HCT116 (cell line): ENCODE results near the gene USP9X. TPM values are rescaled to one million over a fixed set of nuclear protein-coding genes. Genes with fewer than 3 reads are reported as not detected.

ENCODE experiments used
- ATAC-seq: fragments of 200-7000 bp; cut with Tn5 transposase; 2 replicates; pipeline ENCODE4 v1.9.1; 2020; ENCODE audit warnings: mild to moderate bottlenecking, moderate library complexity
- BruUV-seq: library from RNA; stranded (reverse); fragments of 400-500 nt; replicated peaks from 2 replicates; lab custom pipeline; 2021; lab: Mats Ljungman, UMichigan
- CTCF ChIA-PET: fragments of 300-600 bp; sonication (Branson Sonifier 250); formaldehyde crosslinking; loops from one replicate; lab custom pipeline; 2021; ENCODE audit warnings: antibody characterized with exemption; lab: Charles Lee
- POLR2A ChIA-PET: fragments of 300-600, 350-600 bp; sonication (Branson Sonifier 250); formaldehyde crosslinking; loops from one replicate; lab custom pipeline; 2021; ENCODE audit warnings: antibody characterized with exemption; lab: Charles Lee
- RAD21 ChIA-PET, 2 experiments: fragments of 300-600 bp; sonication (Branson Sonifier 250); formaldehyde crosslinking; loops; one replicate each; lab custom pipeline; 2023; ENCODE audit warnings: low total read pairs in 2 of 2; ENCODE audit not compliant: uncharacterized antibody in 2 of 2, unreplicated experiment in 2 of 2, low non-redundant PET in 1 of 2; lab: Charles Lee
- DNase-seq: peaks from one replicate; pipeline ENCODE4 v3.0.0-alpha.2; 2010; ENCODE audit warnings: low read depth, low spot score
- H2AFZ ChIP-seq: fragments of 200-600 bp; shearing (Covaris generic), sonication (generic); 2 replicates; pipeline ENCODE4 v1.6.1; 2017; ENCODE audit warnings: low read depth, mixed run types, mixed read lengths, antibody characterized with exemption, low read length; ENCODE audit not compliant: poor library complexity, severe bottlenecking
- H3K27ac ChIP-seq: 2 replicates; pipeline ENCODE4 v1.5.1; 2012; ENCODE audit warnings: low read depth, low read length
- H3K27me3 ChIP-seq: fragments of 200-600 bp; sonication (generic); 2 replicates; pipeline ENCODE4 v1.6.1; 2016; ENCODE audit warnings: mixed run types, low read length, mixed read lengths; ENCODE audit not compliant: insufficient read depth
- H3K36me3 ChIP-seq, 2 experiments: fragments of 200-500 bp in 1 of 2; fragments of 200-600 bp in 1 of 2; sonication (Bioruptor generic) in 1 of 2; sonication (generic) in 1 of 2; 2 replicates each; pipeline versions ENCODE4 v1.5.1 to v1.6.1; 2014 to 2016; ENCODE audit warnings: low read length in 2 of 2, inconsistent platforms in 1 of 2, mixed read lengths in 1 of 2, mixed run types in 1 of 2; ENCODE audit not compliant: insufficient read depth in 2 of 2, control insufficient read depth in 1 of 2
- H3K4me1 ChIP-seq, 2 experiments: fragments of 200-600 bp in 1 of 2; sonication (generic) in 1 of 2; 2 replicates each; pipeline versions ENCODE4 v1.5.1 to v1.6.1; 2012 to 2017; ENCODE audit warnings: low read length in 2 of 2, inconsistent platforms in 1 of 2, mild to moderate bottlenecking in 1 of 2, mixed read lengths in 1 of 2, mixed run types in 1 of 2, moderate library complexity in 1 of 2; ENCODE audit not compliant: insufficient read depth in 2 of 2, control insufficient read depth in 1 of 2
- H3K4me2 ChIP-seq: fragments of 200-600 bp; sonication (generic); 2 replicates; pipeline ENCODE4 v1.6.1; 2017; ENCODE audit warnings: mixed run types, low read length, mixed read lengths
- H3K4me3 ChIP-seq, 2 experiments: fragments of 200-600 bp in 1 of 2; sonication (generic) in 1 of 2; replicated peaks in 1 of 2; 2 replicates each; pipeline ENCODE4 v1.5.1; 2011 to 2016; ENCODE audit warnings: low read length in 2 of 2, control low read depth in 1 of 2, low read depth in 1 of 2, mild to moderate bottlenecking in 1 of 2, mixed read lengths in 1 of 2, mixed run types in 1 of 2
- H3K79me2 ChIP-seq: fragments of 200-600 bp; sonication (generic); 2 replicates; pipeline ENCODE4 v1.6.1; 2017; ENCODE audit warnings: mild to moderate bottlenecking, mixed run types, low read length, moderate library complexity, mixed read lengths; ENCODE audit not compliant: insufficient read depth
- H3K9ac ChIP-seq: fragments of 200-600 bp; sonication (generic); 2 replicates; pipeline ENCODE4 v1.6.1; 2016; ENCODE audit warnings: low read length, mixed read lengths
- H3K9me2 ChIP-seq: fragments of 200-600 bp; sonication (generic), shearing (Covaris generic); 2 replicates; pipeline ENCODE4 v1.6.1; 2017; ENCODE audit warnings: mixed run types, mild to moderate bottlenecking, moderate library complexity; ENCODE audit not compliant: insufficient read depth
- H3K9me3 ChIP-seq, 2 experiments: fragments of 200-500 bp in 1 of 2; fragments of 200-600 bp in 1 of 2; sonication (Bioruptor generic) in 1 of 2; sonication (generic) in 1 of 2; 2 replicates each; pipeline ENCODE4 v1.6.1; 2014 to 2017; ENCODE audit warnings: low read length in 2 of 2, mixed read lengths in 2 of 2, inconsistent platforms in 1 of 2, low read depth in 1 of 2, mild to moderate bottlenecking in 1 of 2, mixed run types in 1 of 2, moderate library complexity in 1 of 2; ENCODE audit not compliant: control insufficient read depth in 1 of 2, insufficient read depth in 1 of 2
- H4K20me1 ChIP-seq: fragments of 200-600 bp; sonication (generic), shearing (Covaris generic); 2 replicates; pipeline ENCODE4 v1.6.1; 2017; ENCODE audit warnings: mixed run types, mild to moderate bottlenecking, moderate library complexity; ENCODE audit not compliant: insufficient read depth
- ATF3 ChIP-seq: IDR thresholded peaks from 2 replicates; pipeline ENCODE4 v1.6.1; 2012
- CEBPB ChIP-seq: IDR thresholded peaks from 2 replicates; pipeline ENCODE4 v1.6.1; 2012; ENCODE audit warnings: low read depth
- CTCF ChIP-seq, 3 experiments: fragments of 200-600 bp in 1 of 3; sonication (generic) in 1 of 3; IDR thresholded peaks in 2 of 3; conservative IDR thresholded peaks in 1 of 3; 2 replicates each; pipeline ENCODE4 v1.5.1; 2012 to 2017; ENCODE audit warnings: low read depth in 2 of 3, low read length in 2 of 3, antibody characterized with exemption in 1 of 3, borderline replicate concordance in 1 of 3, control low read depth in 1 of 3, mild to moderate bottlenecking in 1 of 3, mixed read lengths in 1 of 3, mixed run types in 1 of 3, moderate library complexity in 1 of 3; ENCODE audit not compliant: insufficient read depth in 1 of 3
- ELF1 ChIP-seq: IDR thresholded peaks from 2 replicates; pipeline ENCODE4 v1.6.1; 2012; ENCODE audit warnings: low read depth, borderline replicate concordance
- EZH2phosphoT487 ChIP-seq: fragments of 200-600 bp; IDR thresholded peaks from 2 replicates; pipeline ENCODE4 v1.6.1; 2018; ENCODE audit warnings: antibody characterized with exemption, borderline replicate concordance
- JUND ChIP-seq: IDR thresholded peaks from 2 replicates; pipeline ENCODE4 v1.6.1; 2012
- POLR2A ChIP-seq: IDR thresholded peaks from 2 replicates; pipeline ENCODE4 v1.7.0; 2011; ENCODE audit warnings: borderline replicate concordance; ENCODE audit not compliant: insufficient read depth, insufficient read length; ENCODE audit errors: extremely low read depth
- POLR2AphosphoS5 ChIP-seq: IDR thresholded peaks from 2 replicates; pipeline ENCODE4 v1.6.1; 2011; ENCODE audit warnings: mild to moderate bottlenecking, low read depth, low read length, moderate library complexity
- RAD21 ChIP-seq: IDR thresholded peaks from 2 replicates; pipeline ENCODE4 v1.6.1; 2012; ENCODE audit warnings: low read depth, mild to moderate bottlenecking
- REST ChIP-seq: IDR thresholded peaks from 2 replicates; pipeline ENCODE4 v1.6.1; 2012; ENCODE audit warnings: low read depth
- SIN3A ChIP-seq: IDR thresholded peaks from 2 replicates; pipeline ENCODE4 v1.6.1; 2012; ENCODE audit warnings: low read depth
- SP1 ChIP-seq: IDR thresholded peaks from 2 replicates; pipeline ENCODE4 v1.6.1; 2012; ENCODE audit warnings: low read depth
- SRF ChIP-seq: IDR thresholded peaks from 2 replicates; pipeline ENCODE4 v1.6.1; 2012; ENCODE audit warnings: low read depth
- YY1 ChIP-seq: IDR thresholded peaks from 2 replicates; pipeline ENCODE4 v1.6.1; 2011; ENCODE audit warnings: low read length, low read depth, moderate library complexity, mild to moderate bottlenecking; ENCODE audit not compliant: insufficient replicate concordance; ENCODE audit errors: extremely low read depth
- ZBTB33 ChIP-seq: IDR thresholded peaks from 2 replicates; pipeline ENCODE4 v1.6.1; 2011; ENCODE audit warnings: mild to moderate bottlenecking, low read length, moderate library complexity; ENCODE audit not compliant: insufficient replicate concordance; ENCODE audit errors: extremely low read depth
- ZFX ChIP-seq: fragments of 450-650 bp; IDR thresholded peaks from 2 replicates; pipeline ENCODE4 v1.6.1; 2017
- ZNF274 ChIP-seq: fragments of 200-500 bp; sonication (Bioruptor generic); IDR thresholded peaks from 2 replicates; pipeline ENCODE4 v1.6.1; 2014; ENCODE audit warnings: mild to moderate bottlenecking, low read depth, low read length, inconsistent platforms
- intact Hi-C: fragments of 100-400 bp; cut with micrococcal nuclease; formaldehyde crosslinking; loops from 2 replicates; pipeline ENCODE4 v1.10.0; 2022
- total RNA-seq: library from RNA; stranded (reverse); gene quantifications from one replicate; pipeline ENCODE4 v1.2.1, GENCODE V29; 2021; ENCODE audit not compliant: unreplicated experiment

USP9X gene
- total RNA-seq, 1 experiment from 2014 or later, result 52.4 TPM

- no peak for DNase-seq
- no peaks in the 10 kb centered on the region for H3K4me1 ChIP-seq
- no peaks in the 10 kb centered on the region for H3K9me2 ChIP-seq
- no peaks in the 10 kb centered on the region for H3K27me3 ChIP-seq
- H4K20me1 ChIP-seq, result 0 out of 2 replicates have a peak, but pooled peaks cover 3% of the 10 kb centered on the region
- no TSS peak for BruUV-seq
- intact Hi-C loops, result no loop called here
- POLR2A ChIA-PET, result interaction anchor here (1.4 kb wide), 1 partner anchor 11 kb away, joined by 4 read pairs; the partner anchor contains the start of gene USP9X
- TF ChIP-seq YY1 (no peak), JUND (no peak), CEBPB (no peak), SIN3A (no peak), CTCF (IDR thresholded peaks at IDR 0.05 in 2 of 3, conservative IDR thresholded peaks at IDR 0.05 in 1 of 3; ENCODE audit: borderline replicate concordance in 1 of 3, insufficient read depth in 1 of 3, low read depth in 2 of 3, low read length in 2 of 3) (no peak), ELF1 (no peak), SP1 (no peak), REST (no peak), ZFX (no peak), EZH2phosphoT487 (no peak), POLR2A (no peak), ATF3 (no peak), RAD21 (no peak), POLR2AphosphoS5 (no peak), ZNF274 (no peak), ZBTB33 (no peak), SRF (no peak)
- TF ChIP-seq, all 23 proteins: peak for 0
- CTCF ChIA-PET, result interaction anchor here (1.1 kb wide), 1 partner anchor 19 kb away, joined by 3 read pairs; no protein-coding TSS in a partner anchor
- H3K36me3 ChIP-seq, result no peaks in the 10 kb centered on the region
- H3K9ac ChIP-seq, result no peak overlapping the region
- RAD21 ChIA-PET, result no interaction called here
- H3K4me2 ChIP-seq, result no peak overlapping the region
- no peaks in the 10 kb centered on the region for H3K9me3 ChIP-seq
- H3K4me3 ChIP-seq, result no peak overlapping the region
- no peak overlapping the region for H3K27ac ChIP-seq
- peaks cover 98% of the 10 kb centered on the region for H3K79me2 ChIP-seq
- ATAC-seq, result no peak
- H2AFZ ChIP-seq, result no peak overlapping the region
These were observed 11.2 kb downstream of the USP9X start for GRCh38 chrX:41096339-41096955.
